NCI-H774 (cell line): ENCODE data around the gene TCTN3.
"Not testable (repeated sequence)": the region's sequence is repeated elsewhere in the genome, so short reads cannot be mapped to it uniquely, and the experiment has no call there.

Experiments
- DNase-seq: peaks from one replicate; lab custom pipeline; 2025; lab: John Stamatoyannopoulos, UW

Gene TCTN3

DNA sequence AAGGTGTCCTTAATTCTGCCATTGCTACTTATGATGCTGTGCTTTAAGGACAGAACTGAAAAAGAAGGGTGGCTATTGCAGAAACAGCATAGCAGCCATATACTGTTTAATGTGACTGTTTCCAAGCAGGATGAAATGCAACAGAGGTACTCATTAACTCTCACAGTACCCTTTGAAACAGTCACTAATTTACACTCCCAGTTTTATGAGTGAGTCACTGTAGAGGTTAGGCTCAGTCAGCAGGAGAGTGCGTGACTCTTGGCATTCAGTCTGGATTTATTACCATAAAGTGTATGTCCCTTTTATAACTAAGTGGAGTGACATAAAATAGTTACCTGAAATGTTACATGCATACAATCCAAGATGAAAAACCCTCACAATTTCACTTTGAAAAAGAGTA lies 64.9 kb downstream of the TCTN3 start:
- no peak for DNase-seq

DNA sequence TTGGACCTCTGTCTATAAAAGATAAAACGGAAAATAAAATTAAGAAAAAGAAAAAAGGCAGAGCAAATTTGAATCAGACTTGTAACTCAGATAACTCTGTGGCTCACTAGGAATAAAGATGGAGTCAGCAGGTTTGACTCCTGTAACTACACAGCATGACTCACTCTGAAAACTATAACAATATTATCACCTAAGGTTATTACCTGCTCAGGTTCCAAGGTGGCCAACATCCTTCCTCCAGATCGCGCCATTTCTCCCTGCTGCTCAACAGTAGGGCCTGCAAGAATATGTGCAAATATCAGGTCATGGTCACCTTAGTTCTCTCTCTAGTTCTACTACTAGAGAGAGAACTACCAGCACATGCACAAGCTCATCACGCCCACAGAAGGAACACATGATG lies 67.2 kb downstream of the TCTN3 start:
- no peak for DNase-seq

DNA sequence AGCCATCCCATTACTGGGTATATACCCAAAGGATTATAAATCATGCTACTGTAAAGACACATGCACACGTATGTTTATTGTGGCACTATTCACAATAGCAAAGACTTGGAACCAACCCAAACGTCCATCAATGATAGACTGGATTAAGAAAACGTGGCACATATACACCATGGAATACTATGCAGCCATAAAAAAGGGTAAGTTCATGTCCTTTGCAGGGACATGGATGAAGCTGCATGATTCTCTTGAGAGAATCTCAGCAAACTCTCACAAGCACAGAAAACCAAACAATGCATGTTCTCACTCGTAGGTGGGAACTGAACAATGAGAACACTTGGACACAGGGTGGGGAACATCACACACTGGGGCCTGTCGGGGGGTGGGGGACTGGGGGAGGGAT lies 73.3 kb downstream of the TCTN3 start:
- DNase-seq: not testable (repeated sequence)

DNA sequence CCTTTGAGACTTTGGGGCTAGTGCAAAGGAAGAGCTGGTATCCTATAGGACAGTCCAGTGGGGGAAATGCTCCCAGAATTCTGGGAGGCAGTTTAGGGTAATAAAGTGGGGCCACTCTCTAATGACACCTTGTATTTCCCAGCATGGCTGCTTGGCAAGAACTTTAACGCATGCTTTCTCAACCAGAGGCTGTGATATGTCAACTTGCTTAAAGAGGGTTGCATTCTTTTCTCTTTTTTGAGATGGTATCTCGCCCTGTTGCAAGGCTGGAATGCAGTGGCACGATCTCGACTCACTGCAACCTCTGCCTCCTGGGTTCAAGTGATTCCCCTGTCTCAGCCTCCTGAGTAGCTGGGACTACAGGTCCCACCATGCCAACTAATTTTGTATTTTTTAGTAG lies 75.6 kb downstream of the TCTN3 start:
- no peak for DNase-seq

DNA sequence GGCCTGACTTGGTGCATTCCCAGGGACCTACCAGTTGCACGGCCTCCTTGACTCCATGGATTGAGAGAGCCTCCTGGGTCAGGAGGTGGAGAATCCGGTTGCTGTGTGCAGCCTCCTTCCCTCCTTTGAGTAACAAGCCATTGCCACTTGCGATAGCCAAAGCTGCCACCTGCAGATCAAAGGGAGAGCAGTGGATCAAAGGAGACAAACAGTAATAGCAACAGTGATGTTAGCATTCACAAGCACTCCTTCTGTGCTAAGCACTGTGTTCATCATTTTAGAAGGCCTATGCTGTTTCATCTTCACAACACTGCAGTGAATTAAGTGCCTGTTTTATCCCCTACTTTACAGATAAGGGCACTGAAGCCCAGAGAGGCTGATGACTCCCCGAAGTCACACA lies 77.3 kb downstream of the TCTN3 start:
- DNase-seq: no peak
